ENCODE data around the gene SFMBT2. TPM values are rescaled to one million over a fixed set of nuclear protein-coding genes. Genes with fewer than 3 reads are reported as not detected.
"Not testable (repeated sequence)": the region's sequence is repeated elsewhere in the genome, so short reads cannot be mapped to it uniquely, and the experiment has no call there.

The SFMBT2 gene
- total and polyA plus RNA-seq, 9 donors = 6.1 to 9.8 (median 7.7) TPM

- no peaks in the 10 kb centered on the region for H3K36me3 ChIP-seq (ENCODE audit: control insufficient read depth, insufficient read depth, low read length)
- WGBS (ENCODE audit: insufficient coverage) = no CpG with 5 or more reads among the region's 2 CpGs
- DNase-seq = no peak
- H3K9me3 ChIP-seq (replicated peaks; ENCODE audit: control insufficient read depth, low read depth, low read length) = no peaks in the 10 kb centered on the region
- no peak overlapping the region for H3K4me3 ChIP-seq (ENCODE audit: low read length)
- H3K4me1 ChIP-seq (ENCODE audit: control insufficient read depth, insufficient read depth, low read length) = no peaks in the 10 kb centered on the region
- no peaks in the 10 kb centered on the region for H3K27me3 ChIP-seq (ENCODE audit: control insufficient read depth, insufficient read depth, low read length)
- H3K27ac ChIP-seq (ENCODE audit: low read length) = no peak overlapping the region
Observed at GRCh38 chr10:7389346-7389745, 21.5 kb downstream of the SFMBT2 start.

GRCh38 chr10:7388602-7389001 is 22.2 kb downstream of the SFMBT2 start:
- Histone ChIP-seq H3K4me3 (ENCODE audit: low read length) (no peak overlapping the region), H3K36me3 (ENCODE audit: control insufficient read depth, insufficient read depth, low read length) (no peaks in the 10 kb centered on the region), H3K27me3 (ENCODE audit: control insufficient read depth, insufficient read depth, low read length) (no peaks in the 10 kb centered on the region), H3K9me3 (replicated peaks; ENCODE audit: control insufficient read depth, low read depth, low read length) (no peaks in the 10 kb centered on the region), H3K27ac (ENCODE audit: low read length) (no peak overlapping the region), H3K4me1 (ENCODE audit: control insufficient read depth, insufficient read depth, low read length) (no peaks in the 10 kb centered on the region)
- no peak for DNase-seq
- 85% methylated on average over 3 of the region's 4 CpGs for WGBS (ENCODE audit: insufficient coverage)

- H3K4me1 ChIP-seq (ENCODE audit: control insufficient read depth, insufficient read depth, low read length); H3K4me3 ChIP-seq (ENCODE audit: low read length); H3K27me3 ChIP-seq (ENCODE audit: control insufficient read depth, insufficient read depth, low read length); H3K9me3 ChIP-seq (replicated peaks; ENCODE audit: control insufficient read depth, low read depth, low read length); H3K27ac ChIP-seq (ENCODE audit: low read length); DNase-seq; H3K36me3 ChIP-seq (ENCODE audit: control insufficient read depth, insufficient read depth, low read length): not testable (repeated sequence)
- WGBS (ENCODE audit: insufficient coverage) = no CpG with 5 or more reads among the region's 1 CpG
Observed at GRCh38 chr10:7388149-7388548, 22.7 kb downstream of the SFMBT2 start.

- H3K4me1 ChIP-seq (ENCODE audit: control insufficient read depth, insufficient read depth, low read length) = no peaks in the 10 kb centered on the region
- WGBS (ENCODE audit: insufficient coverage) = 20% methylated on average over 2 of the region's 7 CpGs
- no peak for DNase-seq
- no peak overlapping the region for H3K4me3 ChIP-seq (ENCODE audit: low read length)
- H3K27ac ChIP-seq (ENCODE audit: low read length) = no peak overlapping the region
- peaks cover 4% of the 10 kb centered on the region for H3K36me3 ChIP-seq (ENCODE audit: control insufficient read depth, insufficient read depth, low read length)
- H3K9me3 ChIP-seq (replicated peaks; ENCODE audit: control insufficient read depth, low read depth, low read length) = no peaks in the 10 kb centered on the region
- H3K27me3 ChIP-seq (ENCODE audit: control insufficient read depth, insufficient read depth, low read length) = no peaks in the 10 kb centered on the region
Observed at GRCh38 chr10:7385114-7385513, 25.7 kb downstream of the SFMBT2 start.

GRCh38 chr10:7383442-7383841 is 27.4 kb downstream of the SFMBT2 start:
- H3K27me3 ChIP-seq (ENCODE audit: control insufficient read depth, insufficient read depth, low read length) = no peaks in the 10 kb centered on the region
- H3K36me3 ChIP-seq (ENCODE audit: control insufficient read depth, insufficient read depth, low read length) = peaks cover 4% of the 10 kb centered on the region
- DNase-seq = no peak
- 88% methylated on average over 3 of the region's 7 CpGs for WGBS (ENCODE audit: insufficient coverage)
- H3K27ac ChIP-seq (ENCODE audit: low read length) = no peak overlapping the region
- H3K9me3 ChIP-seq (replicated peaks; ENCODE audit: control insufficient read depth, low read depth, low read length) = no peaks in the 10 kb centered on the region
- H3K4me1 ChIP-seq (ENCODE audit: control insufficient read depth, insufficient read depth, low read length) = no peaks in the 10 kb centered on the region
- no peak overlapping the region for H3K4me3 ChIP-seq (ENCODE audit: low read length)

- no peaks in the 10 kb centered on the region for H3K9me3 ChIP-seq (replicated peaks; ENCODE audit: control insufficient read depth, low read depth, low read length)
- H3K4me3 ChIP-seq (ENCODE audit: low read length) = no peak overlapping the region
- no peak for DNase-seq
- H3K36me3 ChIP-seq (ENCODE audit: control insufficient read depth, insufficient read depth, low read length) = peaks cover 8% of the 10 kb centered on the region
- H3K27me3 ChIP-seq (ENCODE audit: control insufficient read depth, insufficient read depth, low read length) = no peaks in the 10 kb centered on the region
- no peak overlapping the region for H3K27ac ChIP-seq (ENCODE audit: low read length)
- no peaks in the 10 kb centered on the region for H3K4me1 ChIP-seq (ENCODE audit: control insufficient read depth, insufficient read depth, low read length)
- WGBS (ENCODE audit: insufficient coverage) = 50% methylated on average over 2 of the region's 5 CpGs
Observed at GRCh38 chr10:7380704-7381241, 30.1 kb downstream of the SFMBT2 start.

- no peaks in the 10 kb centered on the region for H3K9me3 ChIP-seq (replicated peaks; ENCODE audit: control insufficient read depth, low read depth, low read length)
- no peak for DNase-seq
- H3K36me3 ChIP-seq (ENCODE audit: control insufficient read depth, insufficient read depth, low read length) = peaks cover 11% of the 10 kb centered on the region
Observed at GRCh38 chr10:7378602-7379403, 32.0 kb downstream of the SFMBT2 start.

GRCh38 chr10:7377614-7378248 is 33.1 kb downstream of the SFMBT2 start:
- H3K27ac ChIP-seq (ENCODE audit: low read length) = no peak overlapping the region
- DNase-seq = no peak
- H3K27me3 ChIP-seq (ENCODE audit: control insufficient read depth, insufficient read depth, low read length) = no peaks in the 10 kb centered on the region
- WGBS (ENCODE audit: insufficient coverage) = 97% methylated on average over 6 of the region's 7 CpGs
- no peak overlapping the region for H3K4me3 ChIP-seq (ENCODE audit: low read length)
- peaks cover 21% of the 10 kb centered on the region for H3K36me3 ChIP-seq (ENCODE audit: control insufficient read depth, insufficient read depth, low read length)
- H3K9me3 ChIP-seq (replicated peaks; ENCODE audit: control insufficient read depth, low read depth, low read length) = no peaks in the 10 kb centered on the region
- no peaks in the 10 kb centered on the region for H3K4me1 ChIP-seq (ENCODE audit: control insufficient read depth, insufficient read depth, low read length)

More at GRCh38 chr10:7378602-7379403, 32.0 kb downstream of the SFMBT2 start:
- WGBS (ENCODE audit: insufficient coverage) = 95% methylated on average over 2 of the region's 8 CpGs
- Histone ChIP-seq H3K27ac (ENCODE audit: low read length) (no peak overlapping the region), H3K27me3 (ENCODE audit: control insufficient read depth, insufficient read depth, low read length) (no peaks in the 10 kb centered on the region), H3K4me1 (ENCODE audit: control insufficient read depth, insufficient read depth, low read length) (no peaks in the 10 kb centered on the region), H3K4me3 (ENCODE audit: low read length) (no peak overlapping the region)

- no peak overlapping the region for H3K4me3 ChIP-seq (ENCODE audit: low read length)
- no peak overlapping the region for H3K27ac ChIP-seq (ENCODE audit: low read length)
- H3K27me3 ChIP-seq (ENCODE audit: control insufficient read depth, insufficient read depth, low read length) = no peaks in the 10 kb centered on the region
- no peaks in the 10 kb centered on the region for H3K4me1 ChIP-seq (ENCODE audit: control insufficient read depth, insufficient read depth, low read length)
- no peak for DNase-seq
- 80% methylated on average over 1 of the region's 5 CpGs for whole genome bisulfite sequencing (ENCODE audit: insufficient coverage)
- H3K36me3 ChIP-seq (ENCODE audit: control insufficient read depth, insufficient read depth, low read length) = peaks cover 24% of the 10 kb centered on the region
- no peaks in the 10 kb centered on the region for H3K9me3 ChIP-seq (replicated peaks; ENCODE audit: control insufficient read depth, low read depth, low read length)
Observed at GRCh38 chr10:7374795-7375194, 36.0 kb downstream of the SFMBT2 start.

GRCh38 chr10:7373039-7373438 is 37.8 kb downstream of the SFMBT2 start:
- H3K27ac ChIP-seq (ENCODE audit: low read length) = no peak overlapping the region
- no peaks in the 10 kb centered on the region for H3K9me3 ChIP-seq (replicated peaks; ENCODE audit: control insufficient read depth, low read depth, low read length)
- H3K36me3 ChIP-seq (ENCODE audit: control insufficient read depth, insufficient read depth, low read length) = peaks cover 36% of the 10 kb centered on the region
- 100% methylated on average over 1 of the region's 6 CpGs for WGBS (ENCODE audit: insufficient coverage)
- no peaks in the 10 kb centered on the region for H3K4me1 ChIP-seq (ENCODE audit: control insufficient read depth, insufficient read depth, low read length)
- H3K4me3 ChIP-seq (ENCODE audit: low read length) = no peak overlapping the region
- DNase-seq = no peak
- H3K27me3 ChIP-seq (ENCODE audit: control insufficient read depth, insufficient read depth, low read length) = no peaks in the 10 kb centered on the region
